HCT116 (cell line): ENCODE results near the gene CHMP2A.

ENCODE experiments used
- CBX3 ChIP-seq: IDR thresholded peaks from 2 replicates; pipeline ENCODE4 v1.6.1; 2012; ENCODE audit warnings: low read depth
- CEBPB ChIP-seq: IDR thresholded peaks from 2 replicates; pipeline ENCODE4 v1.6.1; 2012; ENCODE audit warnings: low read depth
- CTCF ChIP-seq, 3 experiments: fragments of 200-600 bp in 1 of 3; sonication (generic) in 1 of 3; IDR thresholded peaks in 2 of 3; conservative IDR thresholded peaks in 1 of 3; 2 replicates each; pipeline ENCODE4 v1.5.1; 2012 to 2017; ENCODE audit warnings: low read depth in 2 of 3, low read length in 2 of 3, antibody characterized with exemption in 1 of 3, borderline replicate concordance in 1 of 3, control low read depth in 1 of 3, mild to moderate bottlenecking in 1 of 3, mixed read lengths in 1 of 3, mixed run types in 1 of 3, moderate library complexity in 1 of 3; ENCODE audit not compliant: insufficient read depth in 1 of 3
- EZH2 ChIP-seq: fragments of 200-600 bp; sonication (generic); IDR thresholded peaks from 2 replicates; pipeline ENCODE4 v1.6.1; 2017; ENCODE audit warnings: antibody characterized with exemption, mixed run types
- EZH2phosphoT487 ChIP-seq: fragments of 200-600 bp; IDR thresholded peaks from 2 replicates; pipeline ENCODE4 v1.6.1; 2018; ENCODE audit warnings: antibody characterized with exemption, borderline replicate concordance
- FOSL1 ChIP-seq: IDR thresholded peaks from 2 replicates; pipeline ENCODE4 v1.6.1; 2012; ENCODE audit warnings: low read depth
- JUND ChIP-seq: IDR thresholded peaks from 2 replicates; pipeline ENCODE4 v1.6.1; 2012
- POLR2A ChIP-seq: IDR thresholded peaks from 2 replicates; pipeline ENCODE4 v1.7.0; 2011; ENCODE audit warnings: borderline replicate concordance; ENCODE audit not compliant: insufficient read depth, insufficient read length; ENCODE audit errors: extremely low read depth
- POLR2AphosphoS5 ChIP-seq: IDR thresholded peaks from 2 replicates; pipeline ENCODE4 v1.6.1; 2011; ENCODE audit warnings: mild to moderate bottlenecking, low read depth, low read length, moderate library complexity
- RAD21 ChIP-seq: IDR thresholded peaks from 2 replicates; pipeline ENCODE4 v1.6.1; 2012; ENCODE audit warnings: low read depth, mild to moderate bottlenecking
- SIN3A ChIP-seq: IDR thresholded peaks from 2 replicates; pipeline ENCODE4 v1.6.1; 2012; ENCODE audit warnings: low read depth
- YY1 ChIP-seq: IDR thresholded peaks from 2 replicates; pipeline ENCODE4 v1.6.1; 2011; ENCODE audit warnings: low read length, low read depth, moderate library complexity, mild to moderate bottlenecking; ENCODE audit not compliant: insufficient replicate concordance; ENCODE audit errors: extremely low read depth

GRCh38 chr19:58582985-58583384 lies 28.1 kb upstream of the CHMP2A start:
- no peak for TF ChIP-seq EZH2
- TF ChIP-seq POLR2A = no peak
- no peak for TF ChIP-seq POLR2AphosphoS5
- no peak for TF ChIP-seq CTCF (IDR thresholded peaks at IDR 0.05 in 2 of 3, conservative IDR thresholded peaks at IDR 0.05 in 1 of 3; ENCODE audit: borderline replicate concordance in 1 of 3, insufficient read depth in 1 of 3, low read depth in 2 of 3, low read length in 2 of 3)
- TF ChIP-seq RAD21 = no peak
- no peak for TF ChIP-seq EZH2phosphoT487
- TF ChIP-seq FOSL1 = no peak
- no peak for TF ChIP-seq YY1
- no peak for TF ChIP-seq CEBPB
- no peak for TF ChIP-seq CBX3
- TF ChIP-seq SIN3A = no peak
- no peak for TF ChIP-seq JUND
